Measurements from ENCODE around the gene POR. TPM values are rescaled to one million over a fixed set of nuclear protein-coding genes. Genes with fewer than 3 reads are reported as not detected.

POR gene
- total and polyA plus RNA-seq, 2 of the 13 experiments (the other 11 are each of a cell fraction or from before 2014, with no cell fraction given): 145 to 266 TPM

DNA sequence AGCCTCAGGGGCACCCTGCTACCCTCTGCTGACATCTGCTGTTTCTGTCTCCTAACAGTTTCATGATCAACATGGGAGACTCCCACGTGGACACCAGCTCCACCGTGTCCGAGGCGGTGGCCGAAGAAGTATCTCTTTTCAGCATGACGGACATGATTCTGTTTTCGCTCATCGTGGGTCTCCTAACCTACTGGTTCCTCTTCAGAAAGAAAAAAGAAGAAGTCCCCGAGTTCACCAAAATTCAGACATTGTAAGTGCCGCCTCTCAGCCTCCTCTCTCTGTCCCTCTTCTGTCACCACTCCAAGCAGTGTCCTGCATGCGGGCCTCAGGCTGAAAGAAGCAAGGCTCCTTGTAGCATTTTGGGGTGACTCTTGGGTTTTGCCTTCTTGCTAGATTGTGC lies 39.0 kb downstream of the POR start:
- no peak overlapping the region for H3K4me2 ChIP-seq (ENCODE audit: low read depth, low read length)
- 97% methylated on average over 11 of the region's 11 CpGs for WGBS (ENCODE audit: low lambda C conversion rate)
- H3K4me3 ChIP-seq (replicated peaks in 1 of 3; ENCODE audit: insufficient read depth in 1 of 3, low read depth in 2 of 3, low read length in 3 of 3): no peak overlapping the region
- no TSS peak for BruUV-seq (replicated peaks)
- POLR2A ChIA-PET: interaction anchor here (1.4 kb wide), 1 partner anchor 40 kb away, joined by 3 read pairs; no protein-coding TSS in a partner anchor
- peaks cover 66% of the 10 kb centered on the region for H4K20me1 ChIP-seq (ENCODE audit: insufficient read depth, low read length)
- TF ChIP-seq, protein P1, sequence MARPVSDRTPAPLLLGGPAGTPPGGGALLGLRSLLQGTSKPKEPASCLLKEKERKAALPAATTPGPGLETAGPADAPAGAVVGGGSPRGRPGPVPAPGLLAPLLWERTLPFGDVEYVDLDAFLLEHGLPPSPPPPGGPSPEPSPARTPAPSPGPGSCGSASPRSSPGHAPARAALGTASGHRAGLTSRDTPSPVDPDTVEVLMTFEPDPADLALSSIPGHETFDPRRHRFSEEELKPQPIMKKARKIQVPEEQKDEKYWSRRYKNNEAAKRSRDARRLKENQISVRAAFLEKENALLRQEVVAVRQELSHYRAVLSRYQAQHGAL (CRISPR knock-in tag; IDR thresholded peaks at IDR 0.05; ENCODE audit: not compliant biosample characterization): no peak
- TF ChIP-seq MAZ (IDR thresholded peaks at IDR 0.05; ENCODE audit: borderline replicate concordance, low read depth, low read length): no peak
- no peak for TF ChIP-seq MAZ (CRISPR knock-in tag; IDR thresholded peaks at IDR 0.05; ENCODE audit: low read depth)
- TF ChIP-seq ZFYVE20 (CRISPR knock-in tag; IDR thresholded peaks at IDR 0.05; ENCODE audit: borderline replicate concordance, low read depth): no peak
- no peak for TF ChIP-seq ZNF792 (CRISPR knock-in tag; IDR thresholded peaks at IDR 0.05)
- TF ChIP-seq ZNF549 (CRISPR knock-in tag; IDR thresholded peaks at IDR 0.05): no peak
- H3K9me3 ChIP-seq (ENCODE audit: low read length): no peaks in the 10 kb centered on the region
- H3K79me2 ChIP-seq (ENCODE audit: insufficient read depth, low read length): peaks cover 51% of the 10 kb centered on the region
- DNase-seq (ENCODE audit: low spot score) (no peak), FAIRE-seq (no peak), ATAC-seq (no peak)
- no peak overlapping the region for H2AFZ ChIP-seq (ENCODE audit: low read length)
- H3K27ac ChIP-seq (ENCODE audit: extremely low read length, insufficient read depth, low read length): peak overlapping the region; percentile 10
- in situ Hi-C loops (cut with HindIII; ENCODE audit: extremely low pct_ligation_motif_present, low pct_unique_long_range_greater_than_20kb) (no loop called here), intact Hi-C loops (cut with micrococcal nuclease; ENCODE audit: unreplicated experiment) (no loop called here)
- peaks cover 71% of the 10 kb centered on the region for H3K4me1 ChIP-seq (ENCODE audit: insufficient read depth, low read length)
- H3K9ac ChIP-seq (ENCODE audit: insufficient read depth, low read depth, low read length): no peak overlapping the region
- H3K27me3 ChIP-seq (ENCODE audit: control insufficient read depth in 1 of 2, insufficient read depth in 2 of 2, low read length in 2 of 2): no peaks in the 10 kb centered on the region
- CTCF ChIA-PET (ENCODE audit: low intra/inter-chr PET ratio, low total read pairs): no interaction called here
- H3K36me3 ChIP-seq (replicated peaks in 1 of 2; ENCODE audit: control insufficient read depth in 1 of 2, insufficient read depth in 2 of 2, low read length in 2 of 2): peaks cover 19 to 54% of the 10 kb centered on the region in 2 experiments

DNA sequence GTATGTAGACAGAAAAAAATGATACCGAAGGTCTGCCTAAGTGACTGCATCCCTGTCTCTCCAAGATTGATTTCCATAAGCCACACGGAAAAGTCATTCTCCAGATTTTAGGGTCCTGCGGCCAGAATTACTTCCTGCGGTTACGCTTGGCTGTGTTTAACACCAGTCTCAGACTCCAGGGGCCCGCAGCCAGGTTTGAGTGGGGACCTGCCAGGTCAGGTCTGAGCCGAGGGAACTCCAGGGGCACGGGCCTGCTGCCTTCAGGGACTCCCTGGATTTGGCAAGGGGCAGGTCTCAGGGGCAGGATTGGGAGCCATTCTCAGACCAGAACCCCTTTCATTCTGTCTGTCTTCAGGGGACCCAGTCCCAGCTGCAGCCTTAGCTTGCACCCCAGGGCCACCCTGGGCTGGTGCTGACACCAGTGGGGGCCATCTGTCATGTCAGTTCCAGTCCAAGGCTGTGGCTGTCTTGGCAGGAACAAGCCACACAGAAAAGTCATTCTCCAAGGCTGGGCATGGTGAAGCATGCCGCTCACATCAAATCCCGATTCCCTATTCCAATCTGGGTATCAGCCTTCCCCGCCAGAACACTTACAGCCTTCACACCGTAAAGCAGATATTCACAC lies 40.5 kb downstream of the POR start:
- Histone ChIP-seq H3K4me3 (replicated peaks in 1 of 3; ENCODE audit: insufficient read depth in 1 of 3, low read depth in 2 of 3, low read length in 3 of 3) (no peak overlapping the region), H3K79me2 (ENCODE audit: insufficient read depth, low read length) (peaks cover 53% of the 10 kb centered on the region), H3K4me1 (ENCODE audit: insufficient read depth, low read length) (peaks cover 72% of the 10 kb centered on the region), H4K20me1 (ENCODE audit: insufficient read depth, low read length) (peaks cover 59% of the 10 kb centered on the region), H3K9ac (ENCODE audit: insufficient read depth, low read depth, low read length) (peak overlapping the region; percentile 38; the same call in 1 of the 2 replicates), H3K27ac (ENCODE audit: extremely low read length, insufficient read depth, low read length) (peak overlapping the region; percentile 77), H3K4me2 (ENCODE audit: low read depth, low read length) (0 out of 2 replicates have a peak overlapping the region, but pooled peaks have one; percentile 25), H3K9me3 (ENCODE audit: low read length) (no peaks in the 10 kb centered on the region), H3K36me3 (replicated peaks in 1 of 2; ENCODE audit: control insufficient read depth in 1 of 2, insufficient read depth in 2 of 2, low read length in 2 of 2) (peaks cover 21 to 63% of the 10 kb centered on the region in 2 experiments), H3K27me3 (ENCODE audit: control insufficient read depth in 1 of 2, insufficient read depth in 2 of 2, low read length in 2 of 2) (no peaks in the 10 kb centered on the region), H2AFZ (ENCODE audit: low read length) (no peak overlapping the region)
- intact Hi-C loops (cut with micrococcal nuclease; ENCODE audit: unreplicated experiment) (no loop called here), in situ Hi-C loops (cut with HindIII; ENCODE audit: extremely low pct_ligation_motif_present, low pct_unique_long_range_greater_than_20kb) (loop anchor here (5.0 kb wide), 1 partner anchor 38 kb away; the partner anchor contains the start of gene POR)
- CTCF ChIA-PET (ENCODE audit: low intra/inter-chr PET ratio, low total read pairs): no interaction called here
- WGBS (ENCODE audit: low lambda C conversion rate): 96% methylated on average over 11 of the region's 12 CpGs
- FAIRE-seq (no peak), DNase-seq (ENCODE audit: low spot score) (no peak), ATAC-seq (no peak; the same call in 2 of the 3 replicates)
- no TSS peak for BruUV-seq (replicated peaks)
- POLR2A ChIA-PET: interaction anchor here (1.1 to 2.8 kb wide), 3 partner anchors 9 to 49 kb away, joined by 3 to 9 read pairs (median 3); no protein-coding TSS in a partner anchor
- TF ChIP-seq, protein P2, sequence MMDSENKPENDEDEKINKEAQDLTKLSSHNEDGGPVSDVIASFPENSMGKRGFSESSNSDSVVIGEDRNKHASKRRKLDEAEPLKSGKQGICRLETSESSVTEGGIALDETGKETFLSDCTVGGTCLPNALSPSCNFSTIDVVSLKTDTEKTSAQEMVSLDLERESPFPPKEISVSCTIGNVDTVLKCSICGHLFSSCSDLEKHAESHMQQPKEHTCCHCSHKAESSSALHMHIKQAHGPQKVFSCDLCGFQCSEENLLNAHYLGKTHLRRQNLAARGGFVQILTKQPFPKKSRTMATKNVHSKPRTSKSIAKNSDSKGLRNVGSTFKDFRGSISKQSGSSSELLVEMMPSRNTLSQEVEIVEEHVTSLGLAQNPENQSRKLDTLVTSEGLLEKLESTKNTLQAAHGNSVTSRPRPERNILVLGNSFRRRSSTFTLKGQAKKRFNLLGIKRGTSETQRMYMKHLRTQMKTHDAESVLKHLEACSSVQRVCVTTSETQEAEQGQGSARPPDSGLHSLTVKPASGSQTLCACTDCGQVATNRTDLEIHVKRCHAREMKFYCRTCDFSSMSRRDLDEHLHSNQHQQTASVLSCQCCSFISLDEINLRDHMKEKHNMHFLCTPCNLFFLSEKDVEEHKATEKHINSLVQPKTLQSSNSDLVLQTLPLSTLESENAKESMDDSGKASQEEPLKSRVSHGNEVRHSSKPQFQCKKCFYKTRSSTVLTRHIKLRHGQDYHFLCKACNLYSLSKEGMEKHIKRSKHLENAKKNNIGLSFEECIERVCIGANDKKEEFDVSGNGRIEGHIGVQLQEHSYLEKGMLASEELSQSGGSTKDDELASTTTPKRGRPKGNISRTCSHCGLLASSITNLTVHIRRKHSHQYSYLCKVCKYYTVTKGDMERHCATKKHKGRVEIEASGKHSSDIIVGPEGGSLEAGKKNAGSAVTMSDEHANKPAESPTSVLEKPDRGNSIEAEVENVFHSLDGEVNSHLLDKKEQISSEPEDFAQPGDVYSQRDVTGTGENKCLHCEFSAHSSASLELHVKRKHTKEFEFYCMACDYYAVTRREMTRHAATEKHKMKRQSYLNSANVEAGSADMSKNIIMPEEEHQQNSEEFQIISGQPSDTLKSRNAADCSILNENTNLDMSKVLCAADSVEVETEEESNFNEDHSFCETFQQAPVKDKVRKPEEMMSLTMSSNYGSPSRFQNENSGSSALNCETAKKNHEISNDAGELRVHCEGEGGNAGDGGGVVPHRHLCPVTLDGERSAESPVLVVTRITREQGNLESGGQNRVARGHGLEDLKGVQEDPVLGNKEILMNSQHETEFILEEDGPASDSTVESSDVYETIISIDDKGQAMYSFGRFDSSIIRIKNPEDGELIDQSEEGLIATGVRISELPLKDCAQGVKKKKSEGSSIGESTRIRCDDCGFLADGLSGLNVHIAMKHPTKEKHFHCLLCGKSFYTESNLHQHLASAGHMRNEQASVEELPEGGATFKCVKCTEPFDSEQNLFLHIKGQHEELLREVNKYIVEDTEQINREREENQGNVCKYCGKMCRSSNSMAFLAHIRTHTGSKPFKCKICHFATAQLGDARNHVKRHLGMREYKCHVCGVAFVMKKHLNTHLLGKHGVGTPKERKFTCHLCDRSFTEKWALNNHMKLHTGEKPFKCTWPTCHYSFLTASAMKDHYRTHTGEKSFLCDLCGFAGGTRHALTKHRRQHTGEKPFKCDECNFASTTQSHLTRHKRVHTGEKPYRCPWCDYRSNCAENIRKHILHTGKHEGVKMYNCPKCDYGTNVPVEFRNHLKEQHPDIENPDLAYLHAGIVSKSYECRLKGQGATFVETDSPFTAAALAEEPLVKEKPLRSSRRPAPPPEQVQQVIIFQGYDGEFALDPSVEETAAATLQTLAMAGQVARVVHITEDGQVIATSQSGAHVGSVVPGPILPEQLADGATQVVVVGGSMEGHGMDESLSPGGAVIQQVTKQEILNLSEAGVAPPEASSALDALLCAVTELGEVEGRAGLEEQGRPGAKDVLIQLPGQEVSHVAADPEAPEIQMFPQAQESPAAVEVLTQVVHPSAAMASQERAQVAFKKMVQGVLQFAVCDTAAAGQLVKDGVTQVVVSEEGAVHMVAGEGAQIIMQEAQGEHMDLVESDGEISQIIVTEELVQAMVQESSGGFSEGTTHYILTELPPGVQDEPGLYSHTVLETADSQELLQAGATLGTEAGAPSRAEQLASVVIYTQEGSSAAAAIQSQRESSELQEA (CRISPR knock-in tag; IDR thresholded peaks at IDR 0.05; ENCODE audit: not compliant biosample characterization): peak; percentile 41
- no peak for TF ChIP-seq ATF7 (IDR thresholded peaks at IDR 0.05)
- no peak for TF ChIP-seq ATF7 (CRISPR knock-in tag; IDR thresholded peaks at IDR 0.05)
